Neural cell (in vitro differentiated cells): ENCODE data around the gene POU2F2. TPM values are rescaled to one million over a fixed set of nuclear protein-coding genes. Genes with fewer than 3 reads are reported as not detected.

Source experiments
- H2AFZ ChIP-seq: fragments of 200-600, 300-800 bp; sonication (generic), shearing (Covaris generic); 2 replicates; pipeline ENCODE4 v1.6.0; 2014; ENCODE audit warnings: low read depth, mild to moderate bottlenecking, antibody characterized with exemption, low read length, moderate library complexity
- H3F3A ChIP-seq: fragments of 200-600 bp; shearing (Covaris generic); 2 replicates; pipeline ENCODE4 v1.6.1; 2016; ENCODE audit warnings: mild to moderate bottlenecking, moderate library complexity, mixed read lengths, antibody characterized with exemption, low read length; ENCODE audit not compliant: insufficient read depth, poor library complexity, severe bottlenecking
- H3K27ac ChIP-seq: fragments of 200-600, 300-800 bp; sonication (generic), shearing (Covaris generic); 2 replicates; pipeline ENCODE4 v1.5.1; 2014; ENCODE audit warnings: mild to moderate bottlenecking, low read length, moderate library complexity
- H3K27me3 ChIP-seq: fragments of 300-800, 200-600 bp; sonication (generic), shearing (Covaris generic); 2 replicates; pipeline ENCODE4 v1.6.0; 2014; ENCODE audit warnings: mild to moderate bottlenecking, low read depth, low read length, moderate library complexity; ENCODE audit not compliant: insufficient read depth
- H3K36me3 ChIP-seq: fragments of 300-800, 200-600 bp; sonication (generic), shearing (Covaris generic); 2 replicates; pipeline ENCODE4 v1.5.1; 2014; ENCODE audit warnings: mild to moderate bottlenecking, antibody characterized with exemption, low read length, moderate library complexity; ENCODE audit not compliant: insufficient read depth
- H3K4me2 ChIP-seq: fragments of 300-800, 200-600 bp; sonication (generic), shearing (Covaris generic); 2 replicates; pipeline ENCODE4 v1.6.0; 2014; ENCODE audit warnings: mild to moderate bottlenecking, low read length
- H3K4me3 ChIP-seq: fragments of 300-800, 200-600 bp; sonication (generic), shearing (Covaris generic); 2 replicates; pipeline ENCODE4 v1.5.1; 2014; ENCODE audit warnings: mild to moderate bottlenecking, low read length, moderate library complexity
- H3K79me2 ChIP-seq: fragments of 200-600 bp; shearing (Covaris generic); replicated peaks from 2 replicates; pipeline ENCODE4 v1.6.0; 2014; ENCODE audit warnings: mild to moderate bottlenecking, low read length, moderate library complexity; ENCODE audit not compliant: insufficient read depth
- H3K9ac ChIP-seq: fragments of 300-800, 200-600 bp; sonication (generic), shearing (Covaris generic); 2 replicates; pipeline ENCODE4 v1.6.1; 2016; ENCODE audit warnings: mild to moderate bottlenecking, low read length, mixed read lengths
- H3K9me2 ChIP-seq: fragments of 200-600 bp; shearing (Covaris generic); 2 replicates; pipeline ENCODE4 v1.6.1; 2016; ENCODE audit warnings: mild to moderate bottlenecking, low read length, mixed read lengths; ENCODE audit not compliant: insufficient read depth
- H3K9me3 ChIP-seq: fragments of 200-600, 300-800 bp; sonication (generic), shearing (Covaris generic); 2 replicates; pipeline ENCODE4 v1.6.1; 2016; ENCODE audit warnings: mild to moderate bottlenecking, mixed run types, low read length, moderate library complexity, mixed read lengths
- H4K20me1 ChIP-seq: fragments of 200-600 bp; shearing (Covaris generic); 2 replicates; pipeline ENCODE4 v1.6.1; 2016; ENCODE audit warnings: mild to moderate bottlenecking, mixed run types; ENCODE audit not compliant: insufficient read depth
- CTCF ChIP-seq: fragments of 450-650 bp; IDR thresholded peaks from 2 replicates; pipeline ENCODE4 v1.5.1; 2014; ENCODE audit warnings: antibody characterized with exemption, mild to moderate bottlenecking, moderate library complexity; ENCODE audit not compliant: poor library complexity, severe bottlenecking
- EP300 ChIP-seq: fragments of 450-650 bp; conservative IDR thresholded peaks from 2 replicates; pipeline ENCODE4 v1.6.1; 2014; ENCODE audit warnings: antibody characterized with exemption, mild to moderate bottlenecking, moderate library complexity; ENCODE audit not compliant: poor library complexity, severe bottlenecking
- EZH2 ChIP-seq: fragments of 200-600, 300-800 bp; shearing (Covaris generic), sonication (generic); IDR thresholded peaks from 2 replicates; pipeline ENCODE4 v1.6.1; 2014; ENCODE audit warnings: antibody characterized with exemption, low read length, borderline replicate concordance, mild to moderate bottlenecking; ENCODE audit not compliant: insufficient read depth, poor library complexity, severe bottlenecking
- MXI1 ChIP-seq: fragments of 450-650 bp; conservative IDR thresholded peaks from 2 replicates; pipeline ENCODE4 v1.6.1; 2014; ENCODE audit warnings: antibody characterized with exemption, mild to moderate bottlenecking; ENCODE audit not compliant: poor library complexity, severe bottlenecking
- POLR2AphosphoS5 ChIP-seq: IDR thresholded peaks from 2 replicates; pipeline ENCODE4 v1.6.1; 2012
- RAD21 ChIP-seq: fragments of 450-650 bp; conservative IDR thresholded peaks from 2 replicates; pipeline ENCODE4 v1.6.1; 2014; ENCODE audit warnings: antibody characterized with exemption, mild to moderate bottlenecking, moderate library complexity
- REST ChIP-seq: IDR thresholded peaks from 2 replicates; pipeline ENCODE4 v1.6.1; 2012; ENCODE audit warnings: borderline replicate concordance
- SMC3 ChIP-seq: fragments of 450-650 bp; conservative IDR thresholded peaks from 2 replicates; pipeline ENCODE4 v1.6.1; 2014; ENCODE audit warnings: antibody characterized with exemption, mild to moderate bottlenecking, moderate library complexity; ENCODE audit not compliant: poor library complexity
- TAF1 ChIP-seq: IDR thresholded peaks from 2 replicates; pipeline ENCODE4 v1.6.1; 2012; ENCODE audit warnings: low read depth
- polyA plus RNA-seq: library from polyadenylated mRNA; depleted of rRNA; stranded (reverse); fragments of >200 nt; gene quantifications from 2 replicates; pipeline ENCODE4 v1.2.3, GENCODE V29; 2014

POU2F2 gene
- polyA plus RNA-seq, 1 donor from 2014 or later: 7.7 TPM

- Histone ChIP-seq H3K9ac (no peak overlapping the region), H3F3A (no peaks in the 10 kb centered on the region), H3K27me3 (no peaks in the 10 kb centered on the region), H3K4me2 (no peak overlapping the region), H3K79me2 (no peaks in the 10 kb centered on the region), H3K27ac (no peak overlapping the region), H3K36me3 (no peaks in the 10 kb centered on the region), H3K4me3 (no peak overlapping the region), H4K20me1 (no peaks in the 10 kb centered on the region), H3K9me2 (no peaks in the 10 kb centered on the region), H3K9me3 (no peaks in the 10 kb centered on the region), H2AFZ (no peak overlapping the region)
- TF ChIP-seq MXI1 (no peak), TAF1 (no peak), EZH2 (no peak), SMC3 (no peak), POLR2AphosphoS5 (no peak), CTCF (no peak), REST (no peak), EP300 (no peak), RAD21 (no peak)
Measured at GRCh38 chr19:42116308-42117075, 15.8 kb downstream of the POU2F2 start.

- TF ChIP-seq MXI1 (no peak), TAF1 (no peak), SMC3 (no peak), EZH2 (no peak), REST (no peak), EP300 (no peak), POLR2AphosphoS5 (no peak), RAD21 (no peak), CTCF (no peak)
- H3K4me2 ChIP-seq: no peak overlapping the region
Measured at GRCh38 chr19:42115705-42116104, 16.5 kb downstream of the POU2F2 start.

More at GRCh38 chr19:42115705-42116104, 16.5 kb downstream of the POU2F2 start:
- Histone ChIP-seq H3K9ac (no peak overlapping the region), H3K27ac (no peak overlapping the region), H2AFZ (no peak overlapping the region), H3K79me2 (no peaks in the 10 kb centered on the region), H3F3A (no peaks in the 10 kb centered on the region), H3K9me3 (no peaks in the 10 kb centered on the region), H3K27me3 (no peaks in the 10 kb centered on the region), H3K36me3 (no peaks in the 10 kb centered on the region), H3K9me2 (no peaks in the 10 kb centered on the region), H4K20me1 (no peaks in the 10 kb centered on the region), H3K4me3 (no peak overlapping the region)
